Measurements from ENCODE around the gene UFSP1. TPM values are rescaled to one million over a fixed set of nuclear protein-coding genes. Genes with fewer than 3 reads are reported as not detected.

UFSP1 gene
- total and polyA plus RNA-seq, 2 donors from 2014 or later: 3.4 to 3.8 TPM

- H3K27ac ChIP-seq (ENCODE audit: low read depth in 2 of 2, low read length in 2 of 2): peak overlapping the region; percentile 83 to 95
- no peaks in the 10 kb centered on the region for H3K9me3 ChIP-seq (ENCODE audit: control insufficient read depth in 2 of 3, insufficient read depth in 1 of 3, low read length in 3 of 3)
- peaks cover 5 to 26% (median 14%) of the 10 kb centered on the region in 3 donors for H3K36me3 ChIP-seq (ENCODE audit: control insufficient read depth in 2 of 3, insufficient read depth in 3 of 3, low read length in 3 of 3)
- FAIRE-seq (no peak), DNase-seq (peak in 2 of 5 donors; percentile 48 to 60)
- intact Hi-C loops (cut with DNase I): no loop called here
- H3K4me1 ChIP-seq (ENCODE audit: control insufficient read depth in 2 of 3, insufficient read depth in 2 of 3, low read depth in 1 of 3, low read length in 3 of 3): peaks cover 4 to 17% (median 11%) of the 10 kb centered on the region in 3 donors
- H3K9ac ChIP-seq (ENCODE audit: low read length in 3 of 3): peak overlapping the region; percentile 10 to 80 (median 68)
- H3K27me3 ChIP-seq (ENCODE audit: control insufficient read depth, insufficient read depth, low read length): no peaks in the 10 kb centered on the region
- H3K4me3 ChIP-seq (ENCODE audit: low read length in 3 of 3): peak overlapping the region; percentile 71 to 91 (median 87)
- no peak for TF ChIP-seq CTCF (IDR thresholded peaks at IDR 0.05; ENCODE audit: borderline replicate concordance, extremely low read depth, insufficient read depth)
These were observed 14.2 kb downstream of the UFSP1 start for GRCh38 chr7:100875356-100875751.

- peak within 1 kb of the TSS; percentile 71 to 91 (median 87) for H3K4me3 ChIP-seq (ENCODE audit: low read length in 3 of 3)
- peak; percentile 99 to 100 (median 99) for DNase-seq
- H3K36me3 ChIP-seq (ENCODE audit: control insufficient read depth in 2 of 3, insufficient read depth in 3 of 3, low read length in 3 of 3): peaks cover 3 to 26% (median 14%) of the 10 kb centered on the region in 3 donors
- H3K4me1 ChIP-seq (ENCODE audit: control insufficient read depth in 2 of 3, insufficient read depth in 2 of 3, low read depth in 1 of 3, low read length in 3 of 3): peaks cover 4 to 17% (median 11%) of the 10 kb centered on the region in 3 donors
- H3K27me3 ChIP-seq (ENCODE audit: control insufficient read depth, insufficient read depth, low read length): no peaks in the 10 kb centered on the region
- H3K27ac ChIP-seq (ENCODE audit: low read depth in 2 of 2, low read length in 2 of 2): peak within 1 kb of the TSS; percentile 95 to 96
- FAIRE-seq: no peak
- TF ChIP-seq CTCF (IDR thresholded peaks at IDR 0.05; ENCODE audit: borderline replicate concordance, extremely low read depth, insufficient read depth): peak; percentile 53
- intact Hi-C loops (cut with DNase I): no loop called here
- H3K9me3 ChIP-seq (ENCODE audit: control insufficient read depth in 2 of 3, insufficient read depth in 1 of 3, low read length in 3 of 3): no peaks in the 10 kb centered on the region
- peak within 1 kb of the TSS; percentile 66 to 87 (median 68) for H3K9ac ChIP-seq (ENCODE audit: low read length in 3 of 3)
These were observed 14.7 kb downstream of the UFSP1 start, which contains the start of gene SRRT for GRCh38 chr7:100874577-100875355. Gene SRRT, plus strand, starts transcription at chr7:100875103. Its CDS starts 488 bp downstream, at chr7:100875591.

GRCh38 chr7:100874300-100874576 is 15.3 kb downstream of the UFSP1 start:
- Histone ChIP-seq H3K9ac (ENCODE audit: low read length in 3 of 3) (peak overlapping the region; percentile 27 to 68 (median 50)), H3K4me3 (ENCODE audit: low read length in 3 of 3) (peak overlapping the region; percentile 71 to 87 (median 77)), H3K27me3 (ENCODE audit: control insufficient read depth, insufficient read depth, low read length) (no peaks in the 10 kb centered on the region), H3K9me3 (ENCODE audit: control insufficient read depth in 2 of 3, insufficient read depth in 1 of 3, low read length in 3 of 3) (no peaks in the 10 kb centered on the region), H3K27ac (ENCODE audit: low read depth in 2 of 2, low read length in 2 of 2) (peak overlapping the region; percentile 92 to 96), H3K4me1 (ENCODE audit: control insufficient read depth in 2 of 3, insufficient read depth in 2 of 3, low read depth in 1 of 3, low read length in 3 of 3) (peaks cover 4 to 17% (median 11%) of the 10 kb centered on the region in 3 donors), H3K36me3 (ENCODE audit: control insufficient read depth in 2 of 3, insufficient read depth in 3 of 3, low read length in 3 of 3) (peaks cover 3 to 26% (median 14%) of the 10 kb centered on the region in 3 donors)
- FAIRE-seq (no peak), DNase-seq (peak in 1 of 5 donors; percentile 74)
- intact Hi-C loops (cut with DNase I): no loop called here
- TF ChIP-seq CTCF (IDR thresholded peaks at IDR 0.05; ENCODE audit: borderline replicate concordance, extremely low read depth, insufficient read depth): no peak

Data from kidney (tissue), 14 donors.